Neural cell (in vitro differentiated cells): Measurements from ENCODE around the gene FAM124B. TPM values are rescaled to one million over a fixed set of nuclear protein-coding genes. Genes with fewer than 3 reads are reported as not detected.

Experiments
- H2AFZ ChIP-seq: fragments of 200-600, 300-800 bp; sonication (generic), shearing (Covaris generic); 2 replicates; pipeline ENCODE4 v1.6.0; 2014; ENCODE audit warnings: low read depth, mild to moderate bottlenecking, antibody characterized with exemption, low read length, moderate library complexity
- H3F3A ChIP-seq: fragments of 200-600 bp; shearing (Covaris generic); 2 replicates; pipeline ENCODE4 v1.6.1; 2016; ENCODE audit warnings: mild to moderate bottlenecking, moderate library complexity, mixed read lengths, antibody characterized with exemption, low read length; ENCODE audit not compliant: insufficient read depth, poor library complexity, severe bottlenecking
- H3K27ac ChIP-seq: fragments of 200-600, 300-800 bp; sonication (generic), shearing (Covaris generic); 2 replicates; pipeline ENCODE4 v1.5.1; 2014; ENCODE audit warnings: mild to moderate bottlenecking, low read length, moderate library complexity
- H3K27me3 ChIP-seq: fragments of 300-800, 200-600 bp; sonication (generic), shearing (Covaris generic); 2 replicates; pipeline ENCODE4 v1.6.0; 2014; ENCODE audit warnings: mild to moderate bottlenecking, low read depth, low read length, moderate library complexity; ENCODE audit not compliant: insufficient read depth
- H3K36me3 ChIP-seq: fragments of 300-800, 200-600 bp; sonication (generic), shearing (Covaris generic); 2 replicates; pipeline ENCODE4 v1.5.1; 2014; ENCODE audit warnings: mild to moderate bottlenecking, antibody characterized with exemption, low read length, moderate library complexity; ENCODE audit not compliant: insufficient read depth
- H3K4me2 ChIP-seq: fragments of 300-800, 200-600 bp; sonication (generic), shearing (Covaris generic); 2 replicates; pipeline ENCODE4 v1.6.0; 2014; ENCODE audit warnings: mild to moderate bottlenecking, low read length
- H3K4me3 ChIP-seq: fragments of 300-800, 200-600 bp; sonication (generic), shearing (Covaris generic); 2 replicates; pipeline ENCODE4 v1.5.1; 2014; ENCODE audit warnings: mild to moderate bottlenecking, low read length, moderate library complexity
- H3K79me2 ChIP-seq: fragments of 200-600 bp; shearing (Covaris generic); replicated peaks from 2 replicates; pipeline ENCODE4 v1.6.0; 2014; ENCODE audit warnings: mild to moderate bottlenecking, low read length, moderate library complexity; ENCODE audit not compliant: insufficient read depth
- H3K9ac ChIP-seq: fragments of 300-800, 200-600 bp; sonication (generic), shearing (Covaris generic); 2 replicates; pipeline ENCODE4 v1.6.1; 2016; ENCODE audit warnings: mild to moderate bottlenecking, low read length, mixed read lengths
- H3K9me2 ChIP-seq: fragments of 200-600 bp; shearing (Covaris generic); 2 replicates; pipeline ENCODE4 v1.6.1; 2016; ENCODE audit warnings: mild to moderate bottlenecking, low read length, mixed read lengths; ENCODE audit not compliant: insufficient read depth
- H3K9me3 ChIP-seq: fragments of 200-600, 300-800 bp; sonication (generic), shearing (Covaris generic); 2 replicates; pipeline ENCODE4 v1.6.1; 2016; ENCODE audit warnings: mild to moderate bottlenecking, mixed run types, low read length, moderate library complexity, mixed read lengths
- H4K20me1 ChIP-seq: fragments of 200-600 bp; shearing (Covaris generic); 2 replicates; pipeline ENCODE4 v1.6.1; 2016; ENCODE audit warnings: mild to moderate bottlenecking, mixed run types; ENCODE audit not compliant: insufficient read depth
- CTCF ChIP-seq: fragments of 450-650 bp; IDR thresholded peaks from 2 replicates; pipeline ENCODE4 v1.5.1; 2014; ENCODE audit warnings: antibody characterized with exemption, mild to moderate bottlenecking, moderate library complexity; ENCODE audit not compliant: poor library complexity, severe bottlenecking
- EP300 ChIP-seq: fragments of 450-650 bp; conservative IDR thresholded peaks from 2 replicates; pipeline ENCODE4 v1.6.1; 2014; ENCODE audit warnings: antibody characterized with exemption, mild to moderate bottlenecking, moderate library complexity; ENCODE audit not compliant: poor library complexity, severe bottlenecking
- EZH2 ChIP-seq: fragments of 200-600, 300-800 bp; shearing (Covaris generic), sonication (generic); IDR thresholded peaks from 2 replicates; pipeline ENCODE4 v1.6.1; 2014; ENCODE audit warnings: antibody characterized with exemption, low read length, borderline replicate concordance, mild to moderate bottlenecking; ENCODE audit not compliant: insufficient read depth, poor library complexity, severe bottlenecking
- MXI1 ChIP-seq: fragments of 450-650 bp; conservative IDR thresholded peaks from 2 replicates; pipeline ENCODE4 v1.6.1; 2014; ENCODE audit warnings: antibody characterized with exemption, mild to moderate bottlenecking; ENCODE audit not compliant: poor library complexity, severe bottlenecking
- POLR2AphosphoS5 ChIP-seq: IDR thresholded peaks from 2 replicates; pipeline ENCODE4 v1.6.1; 2012
- RAD21 ChIP-seq: fragments of 450-650 bp; conservative IDR thresholded peaks from 2 replicates; pipeline ENCODE4 v1.6.1; 2014; ENCODE audit warnings: antibody characterized with exemption, mild to moderate bottlenecking, moderate library complexity
- REST ChIP-seq: IDR thresholded peaks from 2 replicates; pipeline ENCODE4 v1.6.1; 2012; ENCODE audit warnings: borderline replicate concordance
- SMC3 ChIP-seq: fragments of 450-650 bp; conservative IDR thresholded peaks from 2 replicates; pipeline ENCODE4 v1.6.1; 2014; ENCODE audit warnings: antibody characterized with exemption, mild to moderate bottlenecking, moderate library complexity; ENCODE audit not compliant: poor library complexity
- TAF1 ChIP-seq: IDR thresholded peaks from 2 replicates; pipeline ENCODE4 v1.6.1; 2012; ENCODE audit warnings: low read depth
- polyA plus RNA-seq: library from polyadenylated mRNA; depleted of rRNA; stranded (reverse); fragments of >200 nt; gene quantifications from 2 replicates; pipeline ENCODE4 v1.2.3, GENCODE V29; 2014

Gene FAM124B
- polyA plus RNA-seq, 1 donor from 2014 or later = not detected

- no peaks in the 10 kb centered on the region for H3F3A ChIP-seq
- H3K36me3 ChIP-seq = no peaks in the 10 kb centered on the region
- H3K4me3 ChIP-seq = no peak overlapping the region
- no peaks in the 10 kb centered on the region for H4K20me1 ChIP-seq
- peaks cover 5% of the 10 kb centered on the region for H3K9me3 ChIP-seq
- H3K27me3 ChIP-seq = no peaks in the 10 kb centered on the region
- H3K4me2 ChIP-seq = no peak overlapping the region
- H3K79me2 ChIP-seq = no peaks in the 10 kb centered on the region
- no peak overlapping the region for H3K27ac ChIP-seq
- TF ChIP-seq MXI1 (no peak), POLR2AphosphoS5 (no peak), EZH2 (no peak), SMC3 (no peak), REST (no peak), CTCF (no peak), TAF1 (no peak), RAD21 (no peak), EP300 (no peak)
- no peaks in the 10 kb centered on the region for H3K9me2 ChIP-seq
- H3K9ac ChIP-seq = no peak overlapping the region
- no peak overlapping the region for H2AFZ ChIP-seq
These were observed 52.5 kb downstream of the FAM124B start for GRCh38 chr2:224349396-224349795.

- Histone ChIP-seq H3K4me2 (no peak overlapping the region), H3K9ac (no peak overlapping the region), H3K9me3 (peaks cover 5% of the 10 kb centered on the region), H3F3A (no peaks in the 10 kb centered on the region), H3K27ac (no peak overlapping the region), H3K4me3 (no peak overlapping the region), H3K9me2 (no peaks in the 10 kb centered on the region), H3K79me2 (no peaks in the 10 kb centered on the region), H3K36me3 (no peaks in the 10 kb centered on the region), H4K20me1 (no peaks in the 10 kb centered on the region), H3K27me3 (no peaks in the 10 kb centered on the region), H2AFZ (no peak overlapping the region)
- no peak for TF ChIP-seq MXI1
- no peak for TF ChIP-seq SMC3
- TF ChIP-seq REST = no peak
- no peak for TF ChIP-seq EP300
- TF ChIP-seq CTCF = no peak
- no peak for TF ChIP-seq POLR2AphosphoS5
- no peak for TF ChIP-seq TAF1
- no peak for TF ChIP-seq RAD21
- no peak for TF ChIP-seq EZH2
These were observed 54.5 kb downstream of the FAM124B start for GRCh38 chr2:224347176-224348051.
